Aorta (tissue), 5 donors: ENCODE results near the gene LIN37. TPM values are rescaled to one million over a fixed set of nuclear protein-coding genes. Genes with fewer than 3 reads are reported as not detected.

Source experiments
- ATAC-seq: fragments of 200-7000 bp; cut with Tn5 transposase; one replicate; pipeline ENCODE4 v1.9.1; 2022; ENCODE audit warnings: moderate library complexity; ENCODE audit not compliant: low FRiP score
- DNase-seq, 2 donors: peaks; one replicate each; pipeline ENCODE4 v3.0.0-alpha.2; 2020
- H3K27ac ChIP-seq, 2 donors: one replicate each; pipeline ENCODE4 v1.5.1; 2013; ENCODE audit warnings: low read length in 2 of 2, mild to moderate bottlenecking in 2 of 2, moderate library complexity in 2 of 2, control low read depth in 1 of 2, inconsistent platforms in 1 of 2, low read depth in 1 of 2
- H3K27me3 ChIP-seq, 2 donors: one replicate each; pipeline ENCODE4 v1.6.1; 2013; ENCODE audit warnings: control low read depth in 1 of 2, low read length in 1 of 2, mild to moderate bottlenecking in 1 of 2, moderate library complexity in 1 of 2; ENCODE audit not compliant: insufficient read depth in 2 of 2, control insufficient read depth in 1 of 2
- H3K36me3 ChIP-seq, 2 donors: one replicate each; pipeline ENCODE4 v1.6.1; 2013; ENCODE audit warnings: control low read depth in 1 of 2, low read length in 1 of 2, mild to moderate bottlenecking in 1 of 2; ENCODE audit not compliant: insufficient read depth in 2 of 2, control insufficient read depth in 1 of 2
- H3K4me1 ChIP-seq, 2 donors: one replicate each; pipeline ENCODE4 v1.6.1; 2013; ENCODE audit warnings: low read length in 2 of 2, control low read depth in 1 of 2, mild to moderate bottlenecking in 1 of 2, moderate library complexity in 1 of 2; ENCODE audit not compliant: insufficient read depth in 2 of 2, control insufficient read depth in 1 of 2
- H3K4me3 ChIP-seq, 2 donors: one replicate each; pipeline ENCODE4 v1.5.1; 2013; ENCODE audit warnings: low read length in 2 of 2, control low read depth in 1 of 2, mild to moderate bottlenecking in 1 of 2
- H3K9me3 ChIP-seq: one replicate; pipeline ENCODE4 v1.6.1; 2013; ENCODE audit warnings: mild to moderate bottlenecking, low read length; ENCODE audit not compliant: control insufficient read depth
- WGBS, 2 donors: extraction: QIAGEN DNeasy Blood & Tissue Kit; methylation state at CpG; one replicate each; pipeline ENCODE4 v1.1.7; 2013; 5-methylcytosine and 5-hydroxymethylcytosine counted together
- intact Hi-C, 2 donors: fragments of 100-400 bp; cut with DNase I; formaldehyde crosslinking; loops; one replicate each; pipeline versions ENCODE4 v1.14.2 to v1.15.0; 2022
- long read RNA-seq, 2 donors: library from polyadenylated mRNA; unstranded; transcript quantifications; one replicate each; pipeline ENCODE4 v2.0.0, GENCODE V29; 2020 to 2021
- polyA plus RNA-seq, 2 donors: library from polyadenylated mRNA; stranded (reverse); fragments of 200-250 nt; gene quantifications; one replicate each; pipeline ENCODE4 v1.2.3, GENCODE V29; 2013
- total RNA-seq, 2 donors: library from RNA; stranded (reverse); fragmentation: NEBNext Ultra II Directional; extraction: Animal tissue kit (Norgen Biotek cat#: 25700); gene quantifications; one replicate each; pipeline ENCODE4 v1.2.1, GENCODE V29; 2021
- donor health status: healthy with polysubstance abuse.
- donor health status: Bipolar disorder and iron deficiency.
- donor health status: DM: no; HTN: no; CAD: no.
- donor health status: DM: no; HTN: no; CAD: no.
- donor health status: DM: yes; HTN: yes; CAD: no.

Gene LIN37, protein sequence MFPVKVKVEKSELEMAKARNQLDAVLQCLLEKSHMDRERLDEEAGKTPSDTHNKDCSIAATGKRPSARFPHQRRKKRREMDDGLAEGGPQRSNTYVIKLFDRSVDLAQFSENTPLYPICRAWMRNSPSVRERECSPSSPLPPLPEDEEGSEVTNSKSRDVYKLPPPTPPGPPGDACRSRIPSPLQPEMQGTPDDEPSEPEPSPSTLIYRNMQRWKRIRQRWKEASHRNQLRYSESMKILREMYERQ
- total RNA-seq (10 to 100 TPM; 10.6 to 13.3 TPM), polyA plus RNA-seq (10 to 100 TPM; 13.1 to 91.2 TPM)
- long read RNA-seq, donor 1, partial matches to known transcripts = 1 of 8 reads
- long read RNA-seq, donor 1, other reads (novel, unspliced or antisense) = 6 of 8 reads
- long read RNA-seq, donor 2, partial matches to known transcripts = 2 of 3 reads
- long read RNA-seq, donor 2, other reads (novel, unspliced or antisense) = 0 of 3 reads

DNA sequence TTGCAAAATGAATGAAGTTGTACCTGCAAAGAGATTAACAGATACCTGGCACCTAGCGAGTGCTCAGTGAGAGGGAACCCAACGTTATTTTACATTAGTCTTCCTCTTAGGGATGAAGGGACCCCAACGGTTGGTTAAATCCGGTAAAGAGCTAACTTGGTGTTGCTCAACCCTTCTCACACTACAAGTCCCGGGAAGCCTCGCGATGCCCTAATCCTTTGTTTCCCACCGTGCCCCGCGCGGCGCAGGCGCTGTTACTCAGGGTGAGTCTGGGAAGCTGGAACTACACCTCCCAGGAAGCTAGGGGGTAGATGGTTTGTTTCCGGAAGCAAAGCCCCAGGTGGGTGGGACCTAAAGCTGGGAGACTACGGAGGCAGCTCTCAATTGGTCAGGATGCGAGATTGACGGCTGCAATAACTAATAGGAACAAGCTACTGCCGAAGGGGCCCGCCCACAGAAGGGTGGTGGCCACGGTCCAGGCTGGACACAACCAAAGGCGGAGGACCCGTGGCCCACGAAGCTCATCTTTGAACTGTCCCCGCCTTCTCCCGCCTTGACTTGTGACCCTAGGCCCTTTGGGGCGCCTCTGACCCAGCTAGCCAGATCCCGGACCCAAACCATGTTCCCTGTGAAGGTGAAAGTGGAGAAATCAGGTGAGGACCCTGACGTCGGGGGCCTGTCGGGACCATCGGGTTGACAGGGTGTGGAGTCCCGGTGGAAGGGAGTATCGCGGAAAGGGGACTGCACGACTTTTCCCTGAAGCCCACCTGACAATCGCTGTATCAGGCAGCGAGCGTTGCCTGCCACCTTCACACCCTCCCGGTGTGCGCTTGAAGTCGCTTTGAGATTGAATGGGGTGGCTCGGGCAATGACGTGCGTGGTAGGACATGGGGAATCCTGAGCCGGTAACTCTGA lies at the start of gene LIN37:
Gene LIN37, plus strand, starts transcription at position 471 of the 915 bp plus-strand sequence. Its CDS starts 149 bp downstream, at position 620.
- Histone ChIP-seq H3K4me1 (no peaks in the 10 kb centered on the region), H3K4me3 (peak within 1 kb of the TSS; percentile 55 to 88)
- ATAC-seq = peak; percentile 92

DNA sequence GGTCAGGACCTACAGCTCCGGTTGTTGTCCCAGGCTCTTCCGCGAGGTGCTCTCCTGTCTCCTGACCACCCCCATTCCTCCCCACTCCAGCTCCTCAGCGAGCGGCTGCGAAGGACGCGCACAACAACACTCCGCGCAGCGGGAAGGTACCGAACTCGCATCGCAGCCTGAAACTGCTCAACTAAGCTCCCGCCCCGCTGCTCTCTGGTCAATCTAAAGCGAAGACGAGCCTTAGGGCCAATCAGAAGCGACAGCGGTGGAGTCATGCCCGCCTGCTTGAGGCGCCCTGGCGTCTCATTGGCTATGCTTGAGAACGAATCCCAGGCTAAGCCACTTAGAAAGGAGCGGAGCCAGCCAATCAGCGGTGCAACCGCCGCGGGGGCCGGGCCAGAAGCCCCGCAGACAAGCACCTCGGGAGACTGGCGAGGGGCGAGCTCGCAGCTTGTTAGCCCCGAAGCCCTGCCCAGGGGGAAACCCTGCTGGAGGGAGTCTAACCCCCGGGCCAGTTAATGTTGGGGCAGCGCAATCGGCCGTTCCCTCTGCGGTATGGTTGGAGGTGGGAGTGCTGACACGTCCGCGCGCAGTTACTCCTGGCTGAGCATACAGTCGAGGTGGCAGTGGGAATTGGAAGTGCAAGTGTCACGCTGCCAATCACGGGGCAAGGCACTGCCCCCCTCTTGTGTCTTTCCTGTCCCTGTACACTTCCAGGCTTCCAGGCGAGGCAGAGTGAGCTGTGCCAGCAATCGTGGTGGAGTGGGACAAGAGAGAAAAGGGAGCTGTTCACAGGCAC lies 46.0 kb upstream of the LIN37 start:
- intact Hi-C loops = no loop called here
- DNase-seq (peak; percentile 97 to 98), ATAC-seq (peak; percentile 99)
- H3K27ac ChIP-seq = no peak overlapping the region
- H3K4me3 ChIP-seq = peak overlapping the region; percentile 47 to 65
- no peaks in the 10 kb centered on the region for H3K9me3 ChIP-seq
- H3K36me3 ChIP-seq = no peaks in the 10 kb centered on the region
- no peaks in the 10 kb centered on the region for H3K4me1 ChIP-seq
- WGBS, 2 donors = 0 to 1% methylated on average over 50 of the region's 50 CpGs
- H3K27me3 ChIP-seq = no peaks in the 10 kb centered on the region

More for the DNA sequence above, at the start of gene LIN37:
- H3K36me3 ChIP-seq = peaks cover 0 to 3% of the 10 kb centered on the region in 2 donors
- peak within 1 kb of the TSS in 1 of 2 donors; percentile 55 for H3K27ac ChIP-seq
- no peaks in the 10 kb centered on the region for H3K9me3 ChIP-seq
- DNase-seq = peak; percentile 99
- WGBS, 2 donors = 0 to 1% methylated on average over 45 of the region's 45 CpGs
- intact Hi-C loops = loop anchor here in 1 of 2 donors (5.0 to 10.0 kb wide), 2 partner anchors 184 to 396 kb away; partner anchors contain the start of gene CAPNS1
- H3K27me3 ChIP-seq = no peaks in the 10 kb centered on the region

DNA sequence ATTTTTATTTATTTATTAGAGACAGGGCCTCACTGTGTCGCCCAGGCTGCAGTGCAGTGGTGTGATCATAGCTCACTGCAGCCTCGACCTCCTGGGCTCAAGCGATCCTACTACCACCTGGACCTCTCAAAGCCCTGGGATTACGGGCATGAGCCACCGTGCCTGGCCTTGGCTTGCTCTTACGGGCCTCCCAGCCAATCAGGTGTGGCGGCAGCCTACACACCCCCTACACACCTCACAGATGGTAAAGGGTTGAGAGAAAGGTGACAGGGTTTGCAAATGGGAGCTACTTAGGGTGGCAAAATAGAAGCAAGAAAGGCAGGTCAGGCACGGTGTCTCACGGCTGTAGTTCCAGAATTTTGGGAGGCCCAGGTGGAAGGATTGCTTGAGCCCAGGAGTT lies 45.0 kb upstream of the LIN37 start:
- ATAC-seq (no peak), DNase-seq (no peak)
- WGBS, 2 donors = 51 to 53% methylated on average over 9 of the region's 9 CpGs
- H3K27me3 ChIP-seq = no peaks in the 10 kb centered on the region
- H3K9me3 ChIP-seq = no peaks in the 10 kb centered on the region
- no peaks in the 10 kb centered on the region for H3K36me3 ChIP-seq
- no peak overlapping the region for H3K4me3 ChIP-seq
- no peak overlapping the region for H3K27ac ChIP-seq
- intact Hi-C loops = no loop called here
- no peaks in the 10 kb centered on the region for H3K4me1 ChIP-seq

DNA sequence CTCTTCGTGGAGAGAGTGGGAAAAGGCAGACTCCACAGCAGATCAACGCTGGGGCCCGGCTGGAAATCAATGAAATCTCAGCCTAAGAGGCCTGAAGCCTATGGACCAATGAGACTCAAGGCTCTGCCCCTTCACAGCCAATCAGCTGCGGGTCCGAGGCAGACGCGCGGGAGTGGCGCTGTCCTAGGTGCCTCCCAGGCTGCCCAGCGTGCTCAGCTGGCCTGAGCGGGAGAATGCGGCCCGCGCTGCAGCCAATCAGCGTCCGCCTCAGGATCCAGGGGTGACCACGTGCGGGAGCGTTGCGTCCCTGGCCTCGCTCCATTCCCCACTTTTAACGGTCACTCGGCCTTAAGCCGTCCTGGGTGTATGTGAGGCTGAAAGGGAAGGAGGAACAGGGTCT lies 44.2 kb upstream of the LIN37 start, which contains the start of gene ZBTB32:
Gene ZBTB32, plus strand, starts transcription at position 341 of the 400 bp plus-strand sequence. CDS start 10,069 bp downstream, outside the sequence.
- Histone ChIP-seq H3K4me3 (no peak within 1 kb of the TSS), H3K27ac (no peak within 1 kb of the TSS), H3K4me1 (no peaks in the 10 kb centered on the region), H3K36me3 (no peaks in the 10 kb centered on the region), H3K27me3 (no peaks in the 10 kb centered on the region), H3K9me3 (no peaks in the 10 kb centered on the region)
- ATAC-seq = no peak
- intact Hi-C loops = no loop called here
- no peak for DNase-seq
- 15 to 17% methylated on average over 23 to 24 of the region's 24 CpGs for WGBS, 2 donors

DNA sequence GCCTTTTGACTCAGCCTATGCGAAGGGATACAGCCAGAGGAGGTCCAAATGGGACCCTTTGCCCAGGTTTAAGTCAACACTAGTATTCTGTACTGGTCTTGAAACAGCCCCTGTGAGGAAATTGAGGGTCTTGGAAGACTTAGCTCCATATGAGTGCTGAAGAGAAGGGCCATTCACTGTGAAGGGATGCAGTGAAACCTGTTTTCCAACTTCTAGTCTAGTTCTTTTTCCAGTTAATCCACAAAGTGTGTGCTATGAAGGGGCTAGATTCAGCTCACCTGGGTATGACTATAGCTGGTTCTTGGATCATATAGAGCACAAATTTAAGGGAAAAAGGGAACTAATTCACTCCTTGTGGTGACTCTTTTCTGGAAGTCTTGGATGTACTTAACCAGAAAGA lies 40.0 kb upstream of the LIN37 start:
- 86 to 93% methylated on average over 1 of the region's 1 CpG for WGBS, 2 donors
- intact Hi-C loops = no loop called here
- no peak overlapping the region for H3K27ac ChIP-seq

DNA sequence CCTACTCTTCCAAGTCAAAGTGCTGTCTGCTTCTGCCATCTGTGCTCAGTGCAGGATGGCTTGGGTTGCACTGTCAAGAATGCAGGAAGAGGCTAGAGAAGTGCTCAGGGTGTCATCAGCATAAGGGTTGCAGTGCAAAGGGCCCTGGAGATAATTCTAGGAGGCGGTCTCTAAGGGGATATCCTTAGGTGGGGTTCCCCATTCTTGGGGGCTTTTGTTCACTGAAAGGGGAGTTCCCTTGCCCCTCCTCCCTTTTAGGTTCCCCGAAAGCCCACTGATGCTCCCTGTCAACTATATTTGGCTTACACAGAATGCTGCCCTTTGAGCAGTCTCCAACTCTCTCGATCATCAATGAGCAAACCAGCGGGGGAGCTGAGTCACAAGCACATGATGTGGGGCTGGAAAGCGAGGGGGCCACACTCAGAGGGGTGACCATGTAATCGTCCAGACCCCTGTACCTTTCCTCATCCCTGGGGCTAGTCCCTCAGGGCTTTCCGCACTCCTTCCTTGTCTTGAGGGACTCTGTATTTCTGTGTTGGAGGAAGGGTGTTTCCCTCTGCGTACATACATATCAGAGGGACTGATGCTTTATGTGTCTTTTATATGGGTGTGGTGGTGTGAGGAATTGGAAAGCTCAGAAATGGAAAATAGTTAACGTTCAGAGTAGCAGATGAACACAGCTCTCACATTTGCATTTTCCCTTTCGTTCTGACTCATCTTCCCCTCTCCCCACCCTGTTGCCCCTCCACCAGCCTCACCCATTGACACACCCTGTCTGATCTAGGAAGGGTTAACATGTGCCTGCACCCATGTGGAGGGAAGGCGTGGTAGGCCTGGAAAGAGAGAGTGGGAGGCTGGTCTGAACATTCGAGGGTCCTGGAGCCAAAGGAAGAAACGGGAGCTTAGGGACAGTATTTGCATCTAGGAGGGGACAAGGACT lies 37.3 kb upstream of the LIN37 start:
- DNase-seq (no peak), ATAC-seq (no peak)
- WGBS, 2 donors = 61 to 66% methylated on average over 13 of the region's 13 CpGs
- Histone ChIP-seq H3K36me3 (no peaks in the 10 kb centered on the region), H3K27ac (no peak overlapping the region), H3K9me3 (no peaks in the 10 kb centered on the region), H3K27me3 (no peaks in the 10 kb centered on the region), H3K4me3 (no peak overlapping the region), H3K4me1 (no peaks in the 10 kb centered on the region)
- intact Hi-C loops = no loop called here

More for the DNA sequence above, 40.0 kb upstream of the LIN37 start:
- Histone ChIP-seq H3K9me3 (no peaks in the 10 kb centered on the region), H3K4me3 (no peak overlapping the region), H3K36me3 (no peaks in the 10 kb centered on the region), H3K4me1 (no peaks in the 10 kb centered on the region), H3K27me3 (no peaks in the 10 kb centered on the region)
- DNase-seq (no peak), ATAC-seq (no peak)

DNA sequence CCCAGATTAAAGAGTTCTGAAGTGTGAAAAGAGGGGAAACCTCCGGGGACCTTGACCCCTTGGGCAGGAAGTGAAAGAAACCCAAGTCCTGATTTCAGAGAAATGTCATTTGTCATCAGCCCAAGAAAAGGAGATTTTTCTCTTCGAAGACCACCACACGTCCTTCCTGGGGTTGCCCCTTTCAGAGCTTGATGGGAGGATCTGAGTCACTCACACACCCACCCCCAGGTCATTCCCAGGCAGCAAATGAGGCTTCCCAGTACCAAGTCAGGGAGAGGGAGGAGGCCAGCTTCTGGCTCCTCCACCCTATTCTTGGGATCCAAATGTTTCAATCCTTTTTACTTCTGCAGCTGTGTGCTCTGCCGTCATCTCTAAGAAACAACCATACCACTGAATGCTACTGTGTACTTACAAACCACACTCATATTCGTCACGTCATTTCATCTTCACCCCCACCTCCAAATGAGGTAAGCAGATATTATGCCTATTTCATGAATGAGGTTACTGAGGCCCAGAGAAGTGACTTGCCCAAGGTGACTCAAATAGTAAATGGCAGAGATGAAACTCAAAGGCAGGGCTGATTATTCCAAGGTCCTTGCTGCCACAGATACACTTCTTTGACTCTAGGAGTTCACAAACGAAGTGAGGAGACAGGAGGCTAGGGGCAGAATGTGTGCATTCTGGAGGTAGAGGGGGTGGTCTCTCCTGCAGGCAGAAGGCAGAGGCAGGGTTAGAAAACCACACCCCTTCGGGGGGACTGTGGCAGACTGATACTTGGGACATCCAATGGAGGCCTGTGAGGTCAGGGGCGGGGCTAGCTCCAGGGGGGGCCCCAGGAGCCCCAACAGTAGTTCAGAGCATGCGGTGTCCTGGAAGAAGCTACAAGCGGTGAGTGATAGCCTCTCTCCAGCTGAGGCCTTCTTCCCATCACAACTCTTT lies 35.5 kb upstream of the LIN37 start:
- intact Hi-C loops = no loop called here
- WGBS, 2 donors = 69 to 73% methylated on average over 11 of the region's 11 CpGs
- Histone ChIP-seq H3K4me3 (no peak overlapping the region), H3K9me3 (no peaks in the 10 kb centered on the region), H3K27me3 (no peaks in the 10 kb centered on the region), H3K4me1 (no peaks in the 10 kb centered on the region), H3K36me3 (no peaks in the 10 kb centered on the region), H3K27ac (no peak overlapping the region)
- DNase-seq (no peak), ATAC-seq (no peak)
